Epithelial cell of proximal tubule (primary cell): ENCODE measurements around the gene VCAM1. TPM values are rescaled to one million over a fixed set of nuclear protein-coding genes. Genes with fewer than 3 reads are reported as not detected.

Experiments
- DNase-seq: peaks from one replicate; pipeline ENCODE4 v3.0.0-alpha.2; 2011; ENCODE audit warnings: low read depth
- H3K4me3 ChIP-seq: 2 replicates; pipeline ENCODE4 v1.5.1; 2011; ENCODE audit warnings: low read depth, mild to moderate bottlenecking, low read length
- total RNA-seq: library from RNA; depleted of rRNA; stranded (reverse); fragments of >200 nt; gene quantifications from 2 replicates; pipeline ENCODE4 v1.2.3, GENCODE V29; 2015
- TF ChIP-seq, protein P1 (sequence below): conservative IDR thresholded peaks from 2 replicates; pipeline ENCODE4 v1.5.1; 2012; ENCODE audit warnings: low read depth, mild to moderate bottlenecking, low read length

Gene VCAM1
- total RNA-seq, 1 donor from 2014 or later = 49.2 TPM

DNA sequence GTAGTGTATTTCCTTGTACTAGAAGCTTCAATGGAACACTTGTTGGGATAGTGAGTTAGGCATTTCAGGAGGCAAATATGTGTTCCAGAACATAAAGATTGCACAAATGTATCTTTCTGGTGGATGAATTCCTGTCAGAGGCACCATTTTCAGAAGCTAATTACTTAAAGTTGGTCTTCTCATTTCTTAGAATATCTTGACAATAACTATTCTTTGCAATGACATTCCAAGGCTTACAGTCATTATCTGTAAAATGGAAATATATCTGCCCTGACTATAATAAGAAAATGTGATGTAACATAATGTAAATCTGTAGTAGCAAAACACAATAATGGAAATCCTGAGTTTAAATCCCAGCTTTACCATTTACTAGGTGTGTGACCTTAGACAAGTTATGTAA lies 2.7 kb downstream of the VCAM1 start:
- no peak for DNase-seq
- H3K4me3 ChIP-seq = peak overlapping the region; percentile 74
- TF ChIP-seq, protein P1, sequence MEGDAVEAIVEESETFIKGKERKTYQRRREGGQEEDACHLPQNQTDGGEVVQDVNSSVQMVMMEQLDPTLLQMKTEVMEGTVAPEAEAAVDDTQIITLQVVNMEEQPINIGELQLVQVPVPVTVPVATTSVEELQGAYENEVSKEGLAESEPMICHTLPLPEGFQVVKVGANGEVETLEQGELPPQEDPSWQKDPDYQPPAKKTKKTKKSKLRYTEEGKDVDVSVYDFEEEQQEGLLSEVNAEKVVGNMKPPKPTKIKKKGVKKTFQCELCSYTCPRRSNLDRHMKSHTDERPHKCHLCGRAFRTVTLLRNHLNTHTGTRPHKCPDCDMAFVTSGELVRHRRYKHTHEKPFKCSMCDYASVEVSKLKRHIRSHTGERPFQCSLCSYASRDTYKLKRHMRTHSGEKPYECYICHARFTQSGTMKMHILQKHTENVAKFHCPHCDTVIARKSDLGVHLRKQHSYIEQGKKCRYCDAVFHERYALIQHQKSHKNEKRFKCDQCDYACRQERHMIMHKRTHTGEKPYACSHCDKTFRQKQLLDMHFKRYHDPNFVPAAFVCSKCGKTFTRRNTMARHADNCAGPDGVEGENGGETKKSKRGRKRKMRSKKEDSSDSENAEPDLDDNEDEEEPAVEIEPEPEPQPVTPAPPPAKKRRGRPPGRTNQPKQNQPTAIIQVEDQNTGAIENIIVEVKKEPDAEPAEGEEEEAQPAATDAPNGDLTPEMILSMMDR = no peak

DNA sequence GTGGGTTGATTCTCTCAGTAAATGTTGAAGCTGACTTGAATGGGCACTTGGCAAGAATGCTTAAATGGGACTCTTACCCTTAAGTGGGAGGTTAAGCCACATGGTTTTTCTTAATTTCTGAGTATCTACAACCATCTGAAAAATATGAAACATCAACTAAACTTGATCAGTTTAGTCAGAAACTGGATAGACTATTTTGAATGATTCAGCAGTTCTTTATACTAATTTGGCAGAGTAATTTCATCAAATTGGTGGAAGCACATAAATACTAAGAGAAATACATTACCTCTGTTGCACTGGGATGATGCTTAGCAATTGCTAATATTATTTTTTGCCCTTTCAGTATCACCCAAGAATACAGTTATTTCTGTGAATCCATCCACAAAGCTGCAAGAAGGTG lies 4.7 kb downstream of the VCAM1 start:
- TF ChIP-seq, protein P1 = no peak
- H3K4me3 ChIP-seq = peak overlapping the region; percentile 74
- no peak for DNase-seq

GRCh38 chr1:100730130-100730529 lies 10.6 kb downstream of the VCAM1 start:
- no peak overlapping the region for H3K4me3 ChIP-seq
- TF ChIP-seq, protein P1 = no peak
- no peak for DNase-seq

DNA sequence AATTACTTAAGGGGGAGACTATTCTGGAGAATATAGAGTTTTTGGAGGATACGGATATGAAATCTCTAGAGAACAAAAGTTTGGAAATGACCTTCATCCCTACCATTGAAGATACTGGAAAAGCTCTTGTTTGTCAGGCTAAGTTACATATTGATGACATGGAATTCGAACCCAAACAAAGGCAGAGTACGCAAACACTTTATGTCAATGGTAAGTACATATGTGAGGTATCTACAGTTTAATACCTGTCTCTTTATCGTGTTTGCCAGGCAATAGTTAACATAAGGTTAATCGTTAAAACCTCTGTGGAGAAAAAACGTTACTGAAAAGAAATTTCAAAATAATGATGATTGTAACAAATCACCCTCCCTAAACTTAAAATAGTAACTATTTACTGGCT lies 11.8 kb downstream of the VCAM1 start:
- DNase-seq = no peak
- no peak overlapping the region for H3K4me3 ChIP-seq
- TF ChIP-seq, protein P1 = no peak

GRCh38 chr1:100731758-100732157 lies 12.2 kb downstream of the VCAM1 start:
- DNase-seq = no peak
- H3K4me3 ChIP-seq = no peak overlapping the region
- TF ChIP-seq, protein P1 = no peak

GRCh38 chr1:100734676-100735075 lies 15.1 kb downstream of the VCAM1 start:
- no peak overlapping the region for H3K4me3 ChIP-seq
- DNase-seq = peak; percentile 68
- TF ChIP-seq, protein P1 = no peak

DNA sequence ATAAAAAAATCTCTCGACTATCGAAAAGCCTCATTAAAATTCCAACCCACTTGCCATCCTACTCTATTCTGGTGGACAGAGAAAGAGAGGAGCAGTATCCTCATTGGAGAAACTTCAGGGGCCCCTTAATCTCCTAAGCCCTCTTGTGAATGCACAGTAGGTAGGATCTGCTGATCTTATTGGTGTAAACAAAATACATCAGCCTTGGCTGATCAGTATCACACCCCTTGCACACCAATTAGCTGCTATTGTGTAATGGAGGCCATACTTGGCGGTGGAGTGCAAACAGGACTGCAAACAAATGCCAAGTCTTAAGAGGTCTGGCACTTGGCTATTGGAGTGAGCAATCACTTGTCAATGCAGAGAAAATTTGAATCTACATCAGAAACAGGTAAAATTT lies 15.7 kb downstream of the VCAM1 start:
- TF ChIP-seq, protein P1 = no peak

More for the DNA sequence above, 15.7 kb downstream of the VCAM1 start:
- no peak for DNase-seq
- no peak overlapping the region for H3K4me3 ChIP-seq
